COR-L47 (cell line): Measurements from ENCODE around the gene SLC6A11.

ENCODE experiments used
- DNase-seq: peaks from one replicate; lab custom pipeline; 2025; lab: John Stamatoyannopoulos, UW

The SLC6A11 gene

GRCh38 chr3:10930666-10931040, 114.6 kb downstream of the SLC6A11 start:
- no peak for DNase-seq

GRCh38 chr3:10932596-10932995, 116.6 kb downstream of the SLC6A11 start:
- no peak for DNase-seq

- DNase-seq, result no peak
Observed at GRCh38 chr3:10933021-10933420, 117.0 kb downstream of the SLC6A11 start.

GRCh38 chr3:10933470-10933804, 117.4 kb downstream of the SLC6A11 start:
- no peak for DNase-seq

GRCh38 chr3:10933805-10934481, 117.9 kb downstream of the SLC6A11 start:
- DNase-seq, result no peak

- DNase-seq, result no peak
Observed at GRCh38 chr3:10935028-10935427, 119.0 kb downstream of the SLC6A11 start.

- DNase-seq, result no peak
Observed at GRCh38 chr3:10935846-10936631, 120.0 kb downstream of the SLC6A11 start.

- DNase-seq, result no peak
Observed at GRCh38 chr3:10936686-10937085, 120.7 kb downstream of the SLC6A11 start.

- DNase-seq, result no peak
Observed at GRCh38 chr3:10937141-10937825, 121.3 kb downstream of the SLC6A11 start.

GRCh38 chr3:10939556-10939955, 123.5 kb downstream of the SLC6A11 start:
- no peak for DNase-seq

- DNase-seq, result no peak
Observed at GRCh38 chr3:10940106-10940505, 124.1 kb downstream of the SLC6A11 start.

GRCh38 chr3:10941972-10942371, 125.9 kb downstream of the SLC6A11 start:
- DNase-seq, result no peak

- DNase-seq, result no peak
Observed at GRCh38 chr3:10942690-10943205, 126.7 kb downstream of the SLC6A11 start.

- no peak for DNase-seq
Observed at GRCh38 chr3:10944866-10945265, 128.8 kb downstream of the SLC6A11 start.

- DNase-seq, result peak; percentile 7
Observed at GRCh38 chr3:10945683-10946287, 129.8 kb downstream of the SLC6A11 start.

GRCh38 chr3:10946526-10946925, 130.5 kb downstream of the SLC6A11 start:
- DNase-seq, result no peak

- DNase-seq, result no peak
Observed at GRCh38 chr3:10948326-10948725, 132.3 kb downstream of the SLC6A11 start.

GRCh38 chr3:10949197-10949596, 133.2 kb downstream of the SLC6A11 start:
- DNase-seq, result no peak

GRCh38 chr3:10950476-10951294, 134.7 kb downstream of the SLC6A11 start:
- DNase-seq, result peak; percentile 17

- DNase-seq, result no peak
Observed at GRCh38 chr3:10951295-10951926, 135.4 kb downstream of the SLC6A11 start.

GRCh38 chr3:10952525-10952924, 136.5 kb downstream of the SLC6A11 start:
- no peak for DNase-seq
